K562 (cell line): Measurements from ENCODE around the gene TBC1D5. TPM values are rescaled to one million over a fixed set of nuclear protein-coding genes. Genes with fewer than 3 reads are reported as not detected.

ENCODE experiments used
- ATAC-seq: fragments of 200-7000 bp; cut with Tn5 transposase; 3 replicates; pipeline ENCODE4 v1.9.1; 2020; ENCODE audit warnings: moderate library complexity
- BruUV-seq: library from RNA; stranded (reverse); fragments of 400-500 nt; replicated peaks from 2 replicates; lab custom pipeline; 2021; lab: Mats Ljungman, UMichigan
- CTCF ChIA-PET: fragments of 300-600 bp; formaldehyde crosslinking; extraction: SDS; loops from one replicate; lab custom pipeline; 2021; ENCODE audit warnings: low intra/inter-chr PET ratio; lab: Yijun Ruan, JAX
- POLR2A ChIA-PET: fragments of 300-600, 350-650 bp; sonication (Branson Sonifier 250); formaldehyde crosslinking; extraction: SDS; loops from one replicate; lab custom pipeline; 2021; ENCODE audit warnings: antibody characterized with exemption, inconsistent platforms; lab: Yijun Ruan, JAX
- DNase-seq, 4 experiments: peaks; one replicate each; pipeline versions ENCODE4 v3.0.0 to v3.0.0-alpha.2; 2011 to 2018; ENCODE audit warnings: low spot score in 3 of 4, mixed read lengths in 3 of 4; ENCODE audit errors: extremely low read depth in 1 of 4
- FAIRE-seq: peaks from 2 replicates; lab custom pipeline; 2011; peaks lifted over from hg19 to GRCh38; lab: Jason Lieb, UNC
- H2AFZ ChIP-seq: 2 replicates; pipeline ENCODE4 v1.6.0; 2011; ENCODE audit warnings: low read depth, low read length, control low read depth, inconsistent platforms
- H3K27ac ChIP-seq: fragments of 200-600 bp; 3 replicates; pipeline ENCODE4 v1.8.0; 2011; ENCODE audit warnings: low read depth, mild to moderate bottlenecking, control low read depth, inconsistent platforms, low read length, moderate library complexity, mixed read lengths; ENCODE audit errors: extremely low read depth
- H3K27me3 ChIP-seq, 2 experiments: fragments of 300-600 bp in 1 of 2; 2 replicates in 1 of 2; 3 replicates in 1 of 2; pipeline versions ENCODE4 v1.6.0 to v1.8.0; 2011; ENCODE audit warnings: inconsistent platforms in 2 of 2, low read length in 2 of 2, mild to moderate bottlenecking in 1 of 2, mixed read lengths in 1 of 2, moderate library complexity in 1 of 2; ENCODE audit not compliant: control insufficient read depth in 2 of 2, insufficient read depth in 2 of 2
- H3K36me3 ChIP-seq: fragments of 300-600 bp; 3 replicates; pipeline ENCODE4 v1.8.0; 2011; ENCODE audit warnings: mild to moderate bottlenecking, low read length, inconsistent platforms; ENCODE audit not compliant: control insufficient read depth, insufficient read depth
- H3K4me1 ChIP-seq, 2 experiments: fragments of 200-600 bp in 1 of 2; replicated peaks in 1 of 2; 2 replicates in 1 of 2; 3 replicates in 1 of 2; pipeline versions ENCODE4 v1.5.1 to v1.8.0; 2011; ENCODE audit warnings: inconsistent platforms in 2 of 2, low read length in 2 of 2, mild to moderate bottlenecking in 1 of 2, mixed read lengths in 1 of 2, moderate library complexity in 1 of 2; ENCODE audit not compliant: control insufficient read depth in 2 of 2, insufficient read depth in 2 of 2
- H3K4me2 ChIP-seq: 2 replicates; pipeline ENCODE4 v1.6.1; 2011; ENCODE audit warnings: low read length, control low read depth, inconsistent platforms, mixed read lengths; ENCODE audit not compliant: insufficient read depth
- H3K4me3 ChIP-seq: fragments of 200-600 bp; sonication (generic), shearing (Covaris generic); 2 replicates; pipeline ENCODE4 v1.5.1; 2016; ENCODE audit warnings: control low read depth, inconsistent platforms
- H3K79me2 ChIP-seq: fragments of 200-600 bp; 3 replicates; pipeline ENCODE4 v1.8.0; 2011; ENCODE audit warnings: low read length, inconsistent platforms; ENCODE audit not compliant: control insufficient read depth, insufficient read depth
- H3K9ac ChIP-seq, 2 experiments: 2 replicates each; pipeline versions ENCODE4 v1.6.0 to v1.6.1; 2011; ENCODE audit warnings: low read depth in 2 of 2, low read length in 2 of 2, control low read depth in 1 of 2, inconsistent platforms in 1 of 2, mild to moderate bottlenecking in 1 of 2, mixed read lengths in 1 of 2; ENCODE audit not compliant: insufficient read depth in 1 of 2
- H3K9me1 ChIP-seq: one replicate; pipeline ENCODE4 v1.6.0; 2011; ENCODE audit warnings: inconsistent platforms, mild to moderate bottlenecking, low read length, moderate library complexity; ENCODE audit not compliant: control insufficient read depth, insufficient read depth
- H3K9me3 ChIP-seq: replicated peaks from 2 replicates; pipeline ENCODE4 v1.5.1; 2011; ENCODE audit warnings: low read depth, low read length, inconsistent platforms; ENCODE audit not compliant: control insufficient read depth, insufficient read depth
- H4K20me1 ChIP-seq: replicated peaks from 2 replicates; pipeline ENCODE4 v1.6.1; 2011; ENCODE audit warnings: low read length, inconsistent platforms, mixed read lengths; ENCODE audit not compliant: control insufficient read depth, insufficient read depth
- BCOR ChIP-seq: fragments of 450-650 bp; IDR thresholded peaks from 2 replicates; pipeline ENCODE4 v1.6.1; 2016
- BRCA1 ChIP-seq, 2 experiments: fragments of 450-650 bp in 1 of 2; sonication (generic) in 1 of 2; formaldehyde crosslinking in 1 of 2; IDR thresholded peaks; 2 replicates each; pipeline versions ENCODE4 v1.5.0 to v1.6.1; 2017 to 2020; ENCODE audit warnings: mild to moderate bottlenecking in 1 of 2, missing genetic modification reagents in 1 of 2
- CCAR2 ChIP-seq: fragments of 200-400 bp; formaldehyde crosslinking; IDR thresholded peaks from 2 replicates; pipeline ENCODE4 v1.6.1; 2017; ENCODE audit warnings: mild to moderate bottlenecking, low read depth, low read length
- ESRRB ChIP-seq: fragments of 250-450 bp; sonication (Bioruptor Pico); IDR thresholded peaks from 2 replicates; pipeline ENCODE4 v1.5.0; 2020; ENCODE audit warnings: mild to moderate bottlenecking, moderate library complexity, borderline replicate concordance
- MLX ChIP-seq, 2 experiments: fragments of 450-650 bp in 1 of 2; sonication (generic) in 1 of 2; formaldehyde crosslinking; conservative IDR thresholded peaks; 2 replicates each; pipeline versions ENCODE4 v1.4.0 to v1.8.1; 2020 to 2022; ENCODE audit warnings: mild to moderate bottlenecking in 1 of 2, missing genetic modification reagents in 1 of 2
- MTA1 ChIP-seq: fragments of 450-650 bp; IDR thresholded peaks from 2 replicates; pipeline ENCODE4 v1.6.1; 2017; ENCODE audit warnings: borderline replicate concordance
- NONO ChIP-seq, 2 experiments: fragments of 200-400 bp in 1 of 2; fragments of 450-650 bp in 1 of 2; formaldehyde crosslinking in 1 of 2; IDR thresholded peaks; 2 replicates each; pipeline ENCODE4 v1.6.1; 2017; ENCODE audit warnings: low read depth in 2 of 2, mild to moderate bottlenecking in 2 of 2, moderate library complexity in 2 of 2, low read length in 1 of 2
- RBM14 ChIP-seq: fragments of 200-400 bp; formaldehyde crosslinking; IDR thresholded peaks from 2 replicates; pipeline ENCODE4 v1.6.1; 2018; ENCODE audit warnings: low read depth, mild to moderate bottlenecking, low read length, moderate library complexity, borderline replicate concordance; ENCODE audit not compliant: insufficient read depth
- RFX5 ChIP-seq: IDR thresholded peaks from 2 replicates; pipeline ENCODE4 v1.6.1; 2011; ENCODE audit warnings: low read depth, mild to moderate bottlenecking, improper control_type of control experiment, low read length
- SETDB1 ChIP-seq: IDR thresholded peaks from one replicate; pipeline ENCODE4 v1.6.1; 2012; ENCODE audit warnings: low read length, control low read depth, inconsistent platforms
- SRSF1 ChIP-seq: fragments of 200-400 bp; formaldehyde crosslinking; IDR thresholded peaks from 2 replicates; pipeline ENCODE4 v1.6.1; 2017; ENCODE audit warnings: mild to moderate bottlenecking, low read depth, low read length, moderate library complexity
- SRSF3 ChIP-seq: fragments of 200-400 bp; formaldehyde crosslinking; IDR thresholded peaks from 2 replicates; pipeline ENCODE4 v1.6.1; 2016; ENCODE audit warnings: mild to moderate bottlenecking, low read length, moderate library complexity; ENCODE audit not compliant: insufficient read depth
- TCF7 ChIP-seq: sonication (generic); IDR thresholded peaks from 2 replicates; pipeline ENCODE4 v1.6.1; 2016; ENCODE audit warnings: antibody characterized with exemption, borderline replicate concordance
- ZNF584 ChIP-seq: fragments of 200-800 bp; sonication (Bioruptor generic); IDR thresholded peaks from 2 replicates; pipeline ENCODE4 v1.6.1; 2016; ENCODE audit warnings: low read depth, mild to moderate bottlenecking, missing genetic modification characterization, missing compliant biosample characterization
- ZNF76 ChIP-seq: fragments of 250-450 bp; sonication (Bioruptor Pico); IDR thresholded peaks from 2 replicates; pipeline ENCODE4 v1.4.0; 2020; ENCODE audit warnings: mild to moderate bottlenecking, moderate library complexity, borderline replicate concordance
- ZSCAN32 ChIP-seq: fragments of 450-650 bp; formaldehyde crosslinking; IDR thresholded peaks from 2 replicates; pipeline ENCODE4 v1.4.0; 2020; ENCODE audit warnings: mild to moderate bottlenecking, moderate library complexity
- in situ Hi-C: fragments of 300-500 bp; cut with MboI; formaldehyde crosslinking; loops from 4 replicates; pipeline ENCODE4 v1.15.0; 2018; ENCODE audit warnings: inconsistent platforms, mixed read lengths
- intact Hi-C: fragments of 100-400 bp; cut with micrococcal nuclease; formaldehyde crosslinking; loops from 2 replicates; pipeline ENCODE4 v1.14.2; 2022
- polyA plus RNA-seq, 8 experiments: library from polyadenylated mRNA; depleted of rRNA in 4 of 8; stranded (reverse) in 5 of 8; unstranded in 3 of 8; fragments of >200 nt; fragmentation: Nextera tagmentation in 2 of 8; fragmentation: Illumina TruSeq in 1 of 8; extraction: Ambion mirVana in 2 of 8; extraction: Trizol in 1 of 8; gene quantifications; 2 replicates each; pipeline versions ENCODE4 v1.2.1 to v1.2.3, GENCODE V29; 2011 to 2014; ENCODE audit warnings: inconsistent platforms in 1 of 8, missing spikeins in 1 of 8
- total RNA-seq, 7 experiments: library from RNA; depleted of rRNA in 6 of 7; stranded (reverse); fragments of >200 nt in 6 of 7; fragmentation: Illumina TruSeq in 2 of 7; extraction: Trizol in 2 of 7; gene quantifications; 2 replicates each; pipeline versions ENCODE4 v1.2.1 to v1.2.3, GENCODE V29; 2011 to 2021; ENCODE audit warnings: low replicate concordance in 1 of 7
- TF ChIP-seq, protein P1 (sequence below): sonication (generic); formaldehyde crosslinking; IDR thresholded peaks from 2 replicates; pipeline ENCODE4 v1.8.1; 2023; ENCODE audit warnings: mild to moderate bottlenecking, missing genetic modification reagents
- TF ChIP-seq, protein P2 (sequence below): fragments of 450-650 bp; formaldehyde crosslinking; IDR thresholded peaks from 2 replicates; pipeline ENCODE4 v1.4.0; 2020; ENCODE audit warnings: mild to moderate bottlenecking, moderate library complexity
- TF ChIP-seq, protein P3 (sequence below): fragments of 450-650 bp; formaldehyde crosslinking; IDR thresholded peaks from 2 replicates; pipeline ENCODE4 v1.4.0; 2022; ENCODE audit warnings: missing genetic modification characterization

Gene TBC1D5
- total and polyA plus RNA-seq, 9 of the 15 experiments (the other 6 are each of a cell fraction or from before 2014, with no cell fraction given) = 2.9 to 38.1 (median 25.6) TPM

GRCh38 chr3:17552351-17552750, 190.1 kb downstream of the TBC1D5 start:
- Histone ChIP-seq H4K20me1 (no peaks in the 10 kb centered on the region), H3K79me2 (no peaks in the 10 kb centered on the region), H3K4me2 (no peak overlapping the region), H3K9ac (no peak overlapping the region), H3K27me3 (no peaks in the 10 kb centered on the region), H3K9me1 (no peaks in the 10 kb centered on the region), H3K27ac (no peak overlapping the region), H3K9me3 (no peaks in the 10 kb centered on the region), H3K4me1 (no peaks in the 10 kb centered on the region; a peak in 1 of 5 replicates), H2AFZ (no peak overlapping the region), H3K4me3 (no peak overlapping the region), H3K36me3 (no peaks in the 10 kb centered on the region)
- in situ Hi-C loops = no loop called here
- FAIRE-seq = no peak
- ATAC-seq = no peak
- intact Hi-C loops = no loop called here
- ChIA-PET CTCF (interaction anchor here (0.6 to 0.7 kb wide), 2 partner anchors 156 to 191 kb away, joined by 3 read pairs; no protein-coding TSS in a partner anchor), POLR2A (interaction anchor here (1.2 kb wide), 1 partner anchor 46 kb away, joined by 3 read pairs; no protein-coding TSS in a partner anchor)
- no TSS peak for BruUV-seq
- DNase-seq = no peak
- TF ChIP-seq MTA1 (no peak), ZSCAN32 (CRISPR knock-in tag) (no peak), SETDB1 (no peak), NONO (IDR thresholded peaks at IDR 0.05; ENCODE audit: low read depth in 2 of 2, low read length in 1 of 2) (no peak), BRCA1 (IDR thresholded peaks at IDR 0.05) (no peak), BRCA1 (CRISPR knock-in tag; IDR thresholded peaks at IDR 0.05) (no peak), SRSF1 (no peak), ZNF584 (CRISPR knock-in tag) (no peak), ZNF76 (CRISPR knock-in tag) (no peak), CCAR2 (no peak), RBM14 (no peak), MLX (CRISPR knock-in tag; conservative IDR thresholded peaks at IDR 0.05) (no peak), SRSF3 (no peak), BCOR (no peak), RFX5 (no peak), TCF7 (no peak), ESRRB (CRISPR knock-in tag) (no peak)
- TF ChIP-seq, protein P1, sequence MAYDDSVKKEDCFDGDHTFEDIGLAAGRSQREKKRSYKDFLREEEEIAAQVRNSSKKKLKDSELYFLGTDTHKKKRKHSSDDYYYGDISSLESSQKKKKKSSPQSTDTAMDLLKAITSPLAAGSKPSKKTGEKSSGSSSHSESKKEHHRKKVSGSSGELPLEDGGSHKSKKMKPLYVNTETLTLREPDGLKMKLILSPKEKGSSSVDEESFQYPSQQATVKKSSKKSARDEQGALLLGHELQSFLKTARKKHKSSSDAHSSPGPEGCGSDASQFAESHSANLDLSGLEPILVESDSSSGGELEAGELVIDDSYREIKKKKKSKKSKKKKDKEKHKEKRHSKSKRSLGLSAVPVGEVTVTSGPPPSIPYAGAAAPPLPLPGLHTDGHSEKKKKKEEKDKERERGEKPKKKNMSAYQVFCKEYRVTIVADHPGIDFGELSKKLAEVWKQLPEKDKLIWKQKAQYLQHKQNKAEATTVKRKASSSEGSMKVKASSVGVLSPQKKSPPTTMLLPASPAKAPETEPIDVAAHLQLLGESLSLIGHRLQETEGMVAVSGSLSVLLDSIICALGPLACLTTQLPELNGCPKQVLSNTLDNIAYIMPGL = no peak
- TF ChIP-seq, protein P2, sequence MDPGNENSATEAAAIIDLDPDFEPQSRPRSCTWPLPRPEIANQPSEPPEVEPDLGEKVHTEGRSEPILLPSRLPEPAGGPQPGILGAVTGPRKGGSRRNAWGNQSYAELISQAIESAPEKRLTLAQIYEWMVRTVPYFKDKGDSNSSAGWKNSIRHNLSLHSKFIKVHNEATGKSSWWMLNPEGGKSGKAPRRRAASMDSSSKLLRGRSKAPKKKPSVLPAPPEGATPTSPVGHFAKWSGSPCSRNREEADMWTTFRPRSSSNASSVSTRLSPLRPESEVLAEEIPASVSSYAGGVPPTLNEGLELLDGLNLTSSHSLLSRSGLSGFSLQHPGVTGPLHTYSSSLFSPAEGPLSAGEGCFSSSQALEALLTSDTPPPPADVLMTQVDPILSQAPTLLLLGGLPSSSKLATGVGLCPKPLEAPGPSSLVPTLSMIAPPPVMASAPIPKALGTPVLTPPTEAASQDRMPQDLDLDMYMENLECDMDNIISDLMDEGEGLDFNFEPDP (CRISPR knock-in tag) = no peak
- TF ChIP-seq, protein P3, sequence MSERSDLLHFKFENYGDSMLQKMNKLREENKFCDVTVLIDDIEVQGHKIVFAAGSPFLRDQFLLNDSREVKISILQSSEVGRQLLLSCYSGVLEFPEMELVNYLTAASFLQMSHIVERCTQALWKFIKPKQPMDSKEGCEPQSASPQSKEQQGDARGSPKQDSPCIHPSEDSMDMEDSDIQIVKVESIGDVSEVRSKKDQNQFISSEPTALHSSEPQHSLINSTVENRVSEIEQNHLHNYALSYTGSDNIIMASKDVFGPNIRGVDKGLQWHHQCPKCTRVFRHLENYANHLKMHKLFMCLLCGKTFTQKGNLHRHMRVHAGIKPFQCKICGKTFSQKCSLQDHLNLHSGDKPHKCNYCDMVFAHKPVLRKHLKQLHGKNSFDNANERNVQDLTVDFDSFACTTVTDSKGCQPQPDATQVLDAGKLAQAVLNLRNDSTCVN (CRISPR knock-in tag) = no peak
